Activated CD4-positive, alpha-beta T cell treated with anti-CD3 and anti-CD28 coated beads, Interleukin-2, amount 50 U/mL, for 16 hours (primary cell): ENCODE results near the gene RFXANK.
"Not testable (repeated sequence)": the region's sequence is repeated elsewhere in the genome, so short reads cannot be mapped to it uniquely, and the experiment has no call there.

Experiments used
- DNase-seq: peaks from one replicate; pipeline ENCODE4 v3.0.0-alpha.2; 2020

The RFXANK gene

GRCh38 chr19:19207637-19208572 is 15.8 kb downstream of the RFXANK start:
- DNase-seq, result no peak

- DNase-seq, result no peak
These were observed 17.3 kb downstream of the RFXANK start for GRCh38 chr19:19209372-19209771.

- DNase-seq, result no peak
These were observed 19.7 kb downstream of the RFXANK start, which contains the start of gene NCAN for GRCh38 chr19:19211499-19212420. Gene NCAN (plus strand): TSS chr19:19211958. CDS start chr19:19216954, 4,996 bp downstream.

GRCh38 chr19:19212916-19213315 is 20.9 kb downstream of the RFXANK start:
- DNase-seq, result no peak

- DNase-seq, result no peak
These were observed 21.5 kb downstream of the RFXANK start for GRCh38 chr19:19213426-19214158.

GRCh38 chr19:19214159-19214490 is 22.1 kb downstream of the RFXANK start:
- no peak for DNase-seq

- no peak for DNase-seq
These were observed 22.8 kb downstream of the RFXANK start for GRCh38 chr19:19214892-19215291.

GRCh38 chr19:19215792-19216191 is 23.7 kb downstream of the RFXANK start:
- no peak for DNase-seq

- peak; percentile 20 for DNase-seq
These were observed 25.0 kb downstream of the RFXANK start for GRCh38 chr19:19217099-19217498.

GRCh38 chr19:19218911-19219310 is 26.9 kb downstream of the RFXANK start:
- DNase-seq, result no peak

GRCh38 chr19:19221000-19221399 is 28.9 kb downstream of the RFXANK start:
- not testable (repeated sequence) for DNase-seq

GRCh38 chr19:19223060-19223459 is 31.0 kb downstream of the RFXANK start:
- DNase-seq, result no peak

- DNase-seq, result no peak
These were observed 31.6 kb downstream of the RFXANK start for GRCh38 chr19:19223636-19224035.

GRCh38 chr19:19224150-19224851 is 32.2 kb downstream of the RFXANK start:
- no peak for DNase-seq

- peak; percentile 73 for DNase-seq
These were observed 32.9 kb downstream of the RFXANK start for GRCh38 chr19:19224852-19225494.

GRCh38 chr19:19226204-19226603 is 34.1 kb downstream of the RFXANK start:
- no peak for DNase-seq

GRCh38 chr19:19226663-19227062 is 34.6 kb downstream of the RFXANK start:
- DNase-seq, result no peak

- DNase-seq, result no peak
These were observed 35.2 kb downstream of the RFXANK start for GRCh38 chr19:19227217-19227616.

GRCh38 chr19:19229701-19230100 is 37.6 kb downstream of the RFXANK start:
- no peak for DNase-seq

- DNase-seq, result no peak
These were observed 38.9 kb downstream of the RFXANK start for GRCh38 chr19:19230999-19231398.

GRCh38 chr19:19232261-19232721 is 40.2 kb downstream of the RFXANK start:
- no peak for DNase-seq
